Left hindlimb (tissue), 1 donor: ENCODE measurements around the gene ALK.

Experiments
- DNase-seq: peaks from one replicate; pipeline ENCODE4 v3.0.0-alpha.2; 2018

Gene ALK

DNA sequence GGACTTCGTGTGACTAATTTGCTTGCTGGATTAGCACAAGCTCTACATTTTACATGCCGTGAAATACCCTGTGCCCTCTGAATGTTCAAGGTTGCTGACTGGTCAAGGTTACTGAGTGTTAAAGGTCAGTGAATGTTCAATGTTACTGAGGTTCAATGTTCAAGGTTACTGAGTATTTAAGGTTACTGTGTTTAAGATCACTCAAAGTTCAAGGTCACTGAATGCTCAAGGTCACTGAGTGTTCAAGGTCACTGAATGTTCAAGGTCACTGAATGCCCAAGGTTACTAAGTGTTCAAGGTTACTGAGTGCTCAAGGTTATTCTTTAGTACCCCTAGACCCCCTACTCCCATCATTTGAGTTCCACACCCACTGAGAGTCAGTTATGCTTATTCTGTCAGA, 528.6 kb downstream of the ALK start:
- no peak for DNase-seq

DNA sequence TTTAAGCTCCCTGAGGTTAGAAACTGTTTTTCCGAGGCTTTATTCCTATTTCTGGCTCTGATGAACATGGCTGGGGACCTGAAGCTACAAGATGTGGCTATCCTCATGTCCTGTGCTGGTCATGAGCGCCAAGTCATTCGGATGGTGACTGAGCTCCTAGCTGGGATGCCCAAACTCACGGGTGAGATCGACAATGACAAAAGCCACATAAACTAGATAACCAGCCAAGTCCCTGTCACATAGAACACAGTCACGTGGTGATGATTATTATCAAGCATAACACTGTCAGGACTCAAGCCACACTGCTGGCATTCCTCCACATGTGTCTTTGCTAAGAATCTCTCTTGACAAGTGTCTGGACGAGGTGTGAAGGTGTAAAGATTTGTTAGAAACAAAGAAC, 531.2 kb downstream of the ALK start:
- DNase-seq = no peak

DNA sequence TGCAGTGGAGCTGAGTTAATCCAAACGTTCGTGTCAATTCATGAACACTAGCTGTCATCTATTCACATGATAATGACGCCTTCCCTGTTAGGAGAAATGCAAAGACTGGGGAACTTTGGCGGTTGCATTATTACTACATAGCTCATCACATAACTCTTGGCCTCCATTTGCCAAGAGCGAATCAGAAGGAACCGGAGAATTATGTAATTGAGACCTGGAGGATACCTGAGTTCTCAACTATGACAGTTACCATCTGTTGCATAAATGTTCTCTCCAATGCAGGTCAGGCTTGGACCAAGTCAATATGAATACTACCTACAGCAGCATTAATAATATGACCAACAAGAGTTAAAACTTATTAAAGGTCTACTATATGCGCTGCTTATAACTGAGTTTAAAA, 531.7 kb downstream of the ALK start:
- DNase-seq = no peak

DNA sequence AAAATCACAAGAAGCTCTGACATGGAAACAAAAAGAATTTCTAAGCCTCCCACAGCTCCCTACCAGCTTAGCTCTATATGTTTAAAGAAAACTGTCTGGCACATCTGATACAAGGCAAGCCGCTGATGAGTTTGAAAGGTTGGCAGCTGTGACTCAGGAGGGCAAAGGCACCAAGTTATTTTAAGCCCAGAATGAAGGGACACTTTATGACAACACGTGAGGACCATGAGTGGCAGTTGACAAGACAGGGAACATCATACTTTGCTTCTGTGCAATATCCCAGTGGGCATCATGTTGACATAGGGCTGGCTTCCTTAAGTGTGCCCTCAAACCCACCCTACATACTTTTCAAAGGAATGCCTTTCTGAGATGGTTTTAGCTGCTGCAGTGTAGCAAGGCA, 533.3 kb downstream of the ALK start:
- DNase-seq = no peak

DNA sequence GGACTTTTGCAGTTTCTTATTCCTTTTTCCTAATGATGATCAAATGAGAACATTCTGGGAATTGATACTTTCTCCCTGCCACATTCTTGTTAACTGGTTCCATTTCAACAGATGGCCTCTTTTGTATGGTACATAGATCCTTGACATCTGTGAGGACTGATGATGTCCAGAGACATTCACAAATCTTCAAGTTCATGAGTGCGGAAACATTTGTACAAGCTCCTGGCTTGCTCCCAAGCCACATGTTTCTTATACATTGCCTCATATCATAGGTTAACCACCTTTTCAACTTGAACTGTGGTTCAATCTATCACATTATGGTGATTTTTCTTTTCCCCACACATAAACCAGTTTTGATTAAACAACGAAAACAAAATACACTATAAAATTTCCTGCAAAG, 538.9 kb downstream of the ALK start:
- no peak for DNase-seq

- no peak for DNase-seq
Observed at GRCh38 chr2:29377788-29378187, 543.6 kb downstream of the ALK start.

DNA sequence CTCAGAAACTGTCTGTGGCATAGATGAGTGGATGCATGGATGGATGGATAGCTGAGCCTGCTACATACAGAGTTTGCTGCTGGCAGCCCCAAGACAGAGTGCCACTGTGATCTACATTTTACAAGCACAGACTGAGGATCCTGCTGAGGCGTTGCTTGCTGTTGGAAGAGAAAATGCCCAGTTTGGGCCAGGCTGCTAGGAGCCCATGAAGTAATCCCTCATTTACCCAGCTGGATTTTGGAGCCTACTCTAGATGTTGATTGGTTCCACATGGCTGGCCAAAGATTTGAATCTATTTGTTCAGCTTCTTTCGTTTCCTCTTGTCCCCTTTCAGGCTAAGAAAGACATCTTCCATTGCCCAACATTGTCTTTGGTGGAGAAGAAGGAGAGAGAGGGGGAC, 544.8 kb downstream of the ALK start:
- DNase-seq = no peak

DNA sequence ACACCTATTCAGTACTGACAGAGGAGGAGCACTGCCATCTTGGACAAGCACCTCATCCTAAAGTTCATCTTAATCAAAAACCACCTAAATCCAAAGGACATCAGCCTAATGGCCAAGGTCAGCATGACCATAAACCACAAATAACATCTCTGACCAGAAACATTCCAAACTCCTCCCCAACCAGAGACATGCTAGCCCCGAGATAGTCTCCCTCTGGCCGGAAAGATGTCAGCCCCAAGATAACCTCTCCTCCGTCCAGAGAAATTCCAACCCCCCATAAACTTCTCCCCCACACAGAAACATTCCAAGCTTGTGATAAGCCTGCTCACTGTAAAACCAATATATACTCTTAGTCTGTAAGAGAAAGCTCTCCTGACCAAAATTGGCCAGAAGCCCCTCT, 545.5 kb downstream of the ALK start:
- no peak for DNase-seq

GRCh38 chr2:29374823-29375222, 546.6 kb downstream of the ALK start:
- DNase-seq = no peak

DNA sequence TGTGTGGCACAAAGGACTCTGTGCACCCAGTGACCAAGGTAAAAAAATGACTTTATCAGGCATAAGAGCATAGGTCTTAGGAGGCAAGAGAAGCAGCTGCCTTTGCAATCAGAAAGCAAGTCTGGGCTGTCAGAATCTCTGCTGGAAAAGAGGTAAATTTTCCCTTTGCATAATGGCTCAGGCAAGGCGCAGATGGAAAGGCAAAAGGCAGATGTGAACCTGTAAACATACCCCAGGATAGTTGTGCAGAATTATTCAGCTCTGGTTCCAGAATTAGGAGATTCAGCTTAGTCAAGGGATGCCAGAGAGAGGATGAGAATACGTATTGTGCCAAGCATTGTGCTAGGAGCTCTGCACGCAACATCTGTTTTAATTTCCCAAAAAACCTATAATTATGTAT, 547.5 kb downstream of the ALK start:
- DNase-seq = no peak

GRCh38 chr2:29372185-29372584, 549.2 kb downstream of the ALK start:
- DNase-seq = no peak

- DNase-seq = no peak
Observed at GRCh38 chr2:29370581-29371125, 550.7 kb downstream of the ALK start.

GRCh38 chr2:29370173-29370572, 551.2 kb downstream of the ALK start:
- DNase-seq = no peak

DNA sequence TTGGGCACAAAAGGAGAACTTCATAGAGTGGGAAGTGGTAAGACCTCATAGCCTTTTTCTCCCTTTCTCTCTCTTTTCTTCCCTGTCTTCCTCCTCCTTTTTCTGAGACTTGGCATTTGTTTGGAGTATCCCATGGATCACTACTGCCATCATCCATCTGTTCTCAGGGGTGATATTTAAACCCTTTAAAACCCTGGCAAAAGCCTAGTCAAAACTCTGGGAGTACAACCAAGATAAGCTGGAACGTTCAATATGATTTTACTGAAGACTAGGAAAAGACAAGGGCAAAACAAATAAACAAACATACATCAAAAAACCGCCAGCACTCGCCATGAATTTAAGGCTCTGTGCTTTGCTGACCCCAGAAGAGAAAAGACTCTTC, 552.7 kb downstream of the ALK start:
- no peak for DNase-seq

DNA sequence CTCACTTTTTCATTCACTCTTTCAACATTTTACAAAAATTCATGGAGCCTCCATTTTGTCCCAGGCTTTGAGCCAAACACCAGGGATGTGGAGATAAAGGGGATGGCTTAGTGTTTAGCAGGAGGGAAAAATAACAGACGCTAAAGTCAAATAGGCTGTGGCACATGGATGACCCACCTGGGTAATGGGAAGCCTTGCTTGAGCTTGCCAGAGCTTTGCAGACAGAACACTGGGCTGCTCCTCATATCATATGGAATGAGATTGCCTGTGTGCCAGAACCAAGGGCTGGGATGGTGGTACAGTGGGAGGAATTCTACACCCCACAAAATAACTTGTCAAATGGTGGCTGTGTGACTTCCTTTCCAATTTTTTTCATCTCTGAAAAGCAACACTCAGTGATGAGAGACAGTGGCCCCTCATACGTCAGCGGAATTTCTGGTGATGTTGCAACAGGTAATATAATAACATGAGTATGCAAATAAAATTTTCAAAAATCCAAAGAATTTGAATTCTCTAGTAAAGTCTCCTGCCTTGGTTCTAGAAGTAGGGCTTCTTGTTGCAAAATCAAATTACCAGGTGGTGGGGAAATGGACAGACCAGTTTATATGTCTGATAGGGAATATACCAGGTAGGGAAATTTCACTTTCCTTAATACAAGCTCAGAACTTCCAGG, 553.3 kb downstream of the ALK start:
- DNase-seq = no peak

- DNase-seq = no peak
Observed at GRCh38 chr2:29363111-29363510, 558.3 kb downstream of the ALK start.

DNA sequence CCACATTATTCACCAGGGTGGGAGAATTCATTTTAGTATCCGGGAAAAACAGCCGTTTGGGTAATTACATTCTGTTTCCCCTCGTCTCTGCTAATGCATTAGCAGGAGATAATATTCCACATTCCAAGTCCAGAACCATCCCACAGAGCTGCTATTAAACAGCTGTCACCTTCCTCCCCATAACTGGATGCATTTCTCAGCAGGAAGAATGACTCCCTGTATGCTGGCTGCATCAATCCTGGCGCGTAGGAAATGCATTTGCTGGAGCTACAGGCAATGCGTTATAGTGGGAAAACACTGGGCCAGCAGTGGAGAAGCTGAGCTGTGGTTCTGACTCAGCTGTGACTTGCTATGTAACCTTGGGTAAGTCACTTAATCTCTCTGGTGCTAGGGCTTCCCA, 560.2 kb downstream of the ALK start:
- no peak for DNase-seq

- DNase-seq = no peak
Observed at GRCh38 chr2:29360016-29360784, 561.2 kb downstream of the ALK start.

- no peak for DNase-seq
Observed at GRCh38 chr2:29353403-29353991, 567.9 kb downstream of the ALK start.

GRCh38 chr2:29351916-29352591, 569.3 kb downstream of the ALK start:
- no peak for DNase-seq

- DNase-seq = no peak
Observed at GRCh38 chr2:29351248-29351647, 570.1 kb downstream of the ALK start.

GRCh38 chr2:29349316-29350030, 571.9 kb downstream of the ALK start:
- no peak for DNase-seq
